HCT116 (cell line): ENCODE results near the gene ATP6V1G3.
"Not testable (repeated sequence)": the region's sequence is repeated elsewhere in the genome, so short reads cannot be mapped to it uniquely, and the experiment has no call there.

Experiments
- CTCF ChIP-seq, 3 experiments: fragments of 200-600 bp in 1 of 3; sonication (generic) in 1 of 3; IDR thresholded peaks in 2 of 3; conservative IDR thresholded peaks in 1 of 3; 2 replicates each; pipeline ENCODE4 v1.5.1; 2012 to 2017; ENCODE audit warnings: low read depth in 2 of 3, low read length in 2 of 3, antibody characterized with exemption in 1 of 3, borderline replicate concordance in 1 of 3, control low read depth in 1 of 3, mild to moderate bottlenecking in 1 of 3, mixed read lengths in 1 of 3, mixed run types in 1 of 3, moderate library complexity in 1 of 3; ENCODE audit not compliant: insufficient read depth in 1 of 3
- EZH2 ChIP-seq: fragments of 200-600 bp; sonication (generic); IDR thresholded peaks from 2 replicates; pipeline ENCODE4 v1.6.1; 2017; ENCODE audit warnings: antibody characterized with exemption, mixed run types
- EZH2phosphoT487 ChIP-seq: fragments of 200-600 bp; IDR thresholded peaks from 2 replicates; pipeline ENCODE4 v1.6.1; 2018; ENCODE audit warnings: antibody characterized with exemption, borderline replicate concordance
- POLR2A ChIP-seq: IDR thresholded peaks from 2 replicates; pipeline ENCODE4 v1.7.0; 2011; ENCODE audit warnings: borderline replicate concordance; ENCODE audit not compliant: insufficient read depth, insufficient read length; ENCODE audit errors: extremely low read depth
- POLR2AphosphoS5 ChIP-seq: IDR thresholded peaks from 2 replicates; pipeline ENCODE4 v1.6.1; 2011; ENCODE audit warnings: mild to moderate bottlenecking, low read depth, low read length, moderate library complexity
- RAD21 ChIP-seq: IDR thresholded peaks from 2 replicates; pipeline ENCODE4 v1.6.1; 2012; ENCODE audit warnings: low read depth, mild to moderate bottlenecking
- REST ChIP-seq: IDR thresholded peaks from 2 replicates; pipeline ENCODE4 v1.6.1; 2012; ENCODE audit warnings: low read depth
- SIN3A ChIP-seq: IDR thresholded peaks from 2 replicates; pipeline ENCODE4 v1.6.1; 2012; ENCODE audit warnings: low read depth
- SP1 ChIP-seq: IDR thresholded peaks from 2 replicates; pipeline ENCODE4 v1.6.1; 2012; ENCODE audit warnings: low read depth
- SRF ChIP-seq: IDR thresholded peaks from 2 replicates; pipeline ENCODE4 v1.6.1; 2012; ENCODE audit warnings: low read depth
- TCF7L2 ChIP-seq: IDR thresholded peaks from 2 replicates; pipeline ENCODE4 v1.7.0; 2011; ENCODE audit warnings: borderline replicate concordance, inconsistent platforms; ENCODE audit not compliant: insufficient read depth, insufficient read length; ENCODE audit errors: extremely low read depth
- YY1 ChIP-seq: IDR thresholded peaks from 2 replicates; pipeline ENCODE4 v1.6.1; 2011; ENCODE audit warnings: low read length, low read depth, moderate library complexity, mild to moderate bottlenecking; ENCODE audit not compliant: insufficient replicate concordance; ENCODE audit errors: extremely low read depth
- ZNF274 ChIP-seq: fragments of 200-500 bp; sonication (Bioruptor generic); IDR thresholded peaks from 2 replicates; pipeline ENCODE4 v1.6.1; 2014; ENCODE audit warnings: mild to moderate bottlenecking, low read depth, low read length, inconsistent platforms
- TF ChIP-seq, protein P1 (sequence below): IDR thresholded peaks from 2 replicates; pipeline ENCODE4 v1.6.1; 2012

DNA sequence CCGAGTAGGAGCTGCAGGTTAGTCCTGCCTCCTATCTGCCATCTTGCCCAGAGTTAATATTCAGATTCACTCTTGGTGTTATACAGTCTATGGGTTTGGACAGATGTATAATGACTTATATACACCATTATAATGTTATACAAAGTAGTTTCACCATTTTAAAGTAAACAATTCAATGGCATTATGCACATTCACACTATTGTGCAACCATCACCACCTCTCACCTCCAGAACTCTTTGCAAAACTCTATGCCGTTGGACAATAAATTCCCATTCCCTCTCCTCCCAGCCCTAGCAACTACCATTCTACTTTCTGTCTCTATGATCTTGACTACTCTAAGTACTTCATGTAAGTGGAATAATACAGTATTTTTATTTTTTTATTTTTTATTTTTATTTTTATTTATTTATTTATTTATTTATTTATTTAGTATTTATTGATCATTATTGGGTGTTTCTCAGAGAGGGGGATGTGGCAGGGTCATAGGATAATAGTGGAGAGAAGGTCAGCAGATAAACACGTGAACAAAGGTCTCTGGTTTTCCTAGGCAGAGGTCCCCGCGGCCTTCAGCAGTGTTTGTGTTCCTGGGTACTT is 42.8 kb upstream of the ATP6V1G3 start:
- not testable (repeated sequence) for TF ChIP-seq CTCF (IDR thresholded peaks at IDR 0.05 in 2 of 3, conservative IDR thresholded peaks at IDR 0.05 in 1 of 3; ENCODE audit: borderline replicate concordance in 1 of 3, insufficient read depth in 1 of 3, low read depth in 2 of 3, low read length in 2 of 3); EZH2phosphoT487; REST; SP1; POLR2AphosphoS5; EZH2; ZNF274; SRF; RAD21; POLR2A; SIN3A; TCF7L2; YY1
- TF ChIP-seq, protein P1, sequence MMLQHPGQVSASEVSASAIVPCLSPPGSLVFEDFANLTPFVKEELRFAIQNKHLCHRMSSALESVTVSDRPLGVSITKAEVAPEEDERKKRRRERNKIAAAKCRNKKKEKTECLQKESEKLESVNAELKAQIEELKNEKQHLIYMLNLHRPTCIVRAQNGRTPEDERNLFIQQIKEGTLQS, result not testable (repeated sequence)
